SU-DHL-6 (cell line): Measurements from ENCODE around the gene SNED1.

ENCODE experiments used
- CTCF ChIP-seq: fragments of 200-600 bp; sonication (generic); IDR thresholded peaks from one replicate; pipeline ENCODE4 v1.5.1; 2017; ENCODE audit warnings: antibody characterized with exemption, mild to moderate bottlenecking, low read length, moderate library complexity; ENCODE audit not compliant: insufficient read depth, poor library complexity, severe bottlenecking
- EZH2phosphoT487 ChIP-seq: fragments of 200-600 bp; sonication (generic), shearing (Covaris generic); conservative IDR thresholded peaks from 2 replicates; pipeline ENCODE4 v1.6.1; 2018; ENCODE audit warnings: mild to moderate bottlenecking, antibody characterized with exemption, low read length, moderate library complexity, mixed read lengths

GRCh38 chr2:241034490-241035141 is 36.2 kb downstream of the SNED1 start:
- no peak for TF ChIP-seq CTCF
- no peak for TF ChIP-seq EZH2phosphoT487
